ENCODE measurements around the gene SSNA1.
A peak's percentile ranks its signal among the peaks of the same experiment; 100 is the strongest.

SSNA1 gene

GRCh38 chr9:137204731-137205125 is 16.3 kb downstream of the SSNA1 start:
- no peak for DNase-seq

- peak; percentile 81 for DNase-seq
These were observed 16.9 kb downstream of the SSNA1 start, which contains the start of the genes NDOR1 and TMEM203 for GRCh38 chr9:137205126-137206069. Gene NDOR1, plus strand, starts transcription at chr9:137205700. Its CDS starts 78 bp downstream, at chr9:137205778. Gene TMEM203, minus strand, starts transcription at chr9:137205648. Its CDS starts 234 bp downstream, at chr9:137205414.

- DNase-seq = no peak
These were observed 18.1 kb downstream of the SSNA1 start for GRCh38 chr9:137206602-137207001.

GRCh38 chr9:137211532-137211931 is 23.1 kb downstream of the SSNA1 start:
- DNase-seq = no peak

GRCh38 chr9:137212520-137212919 is 24.0 kb downstream of the SSNA1 start:
- DNase-seq = no peak

GRCh38 chr9:137213160-137214060 is 24.9 kb downstream of the SSNA1 start:
- no peak for DNase-seq

GRCh38 chr9:137214620-137215019 is 26.1 kb downstream of the SSNA1 start:
- DNase-seq = no peak

- DNase-seq = no peak
These were observed 26.9 kb downstream of the SSNA1 start for GRCh38 chr9:137215196-137215986.

- no peak for DNase-seq
These were observed 27.9 kb downstream of the SSNA1 start for GRCh38 chr9:137216188-137216965.

GRCh38 chr9:137217276-137218211 is 29.1 kb downstream of the SSNA1 start:
- DNase-seq = no peak

GRCh38 chr9:137218212-137218753 is 29.8 kb downstream of the SSNA1 start:
- no peak for DNase-seq

- no peak for DNase-seq
These were observed 30.3 kb downstream of the SSNA1 start for GRCh38 chr9:137218754-137219271.

GRCh38 chr9:137219757-137220316 is 31.4 kb downstream of the SSNA1 start:
- no peak for DNase-seq

- no peak for DNase-seq
These were observed 32.0 kb downstream of the SSNA1 start for GRCh38 chr9:137220317-137221094.

GRCh38 chr9:137221095-137221505 is 32.6 kb downstream of the SSNA1 start:
- DNase-seq = no peak

GRCh38 chr9:137221506-137222111 is 33.1 kb downstream of the SSNA1 start:
- no peak for DNase-seq

GRCh38 chr9:137222190-137223077 is 34.0 kb downstream of the SSNA1 start, which contains the start of gene RNF208:
Gene RNF208, minus strand, starts transcription at chr9:137222240. Its CDS starts 1,028 bp downstream, at chr9:137221212.
- DNase-seq = no peak
